Gastroesophageal sphincter (tissue), 3 donors: ENCODE measurements around the gene OGFOD3.

Experiments used
- EP300 ChIP-seq: sonication (generic); formaldehyde crosslinking; IDR thresholded peaks from one replicate; pipeline ENCODE4 v1.6.1; 2017; ENCODE audit warnings: antibody characterized with exemption, mild to moderate bottlenecking
- POLR2A ChIP-seq, 2 donors: fragments of 450-650 bp; IDR thresholded peaks; one replicate each; pipeline ENCODE4 v1.6.1; 2017; ENCODE audit warnings: antibody characterized with exemption in 2 of 2, mild to moderate bottlenecking in 2 of 2, moderate library complexity in 1 of 2
- POLR2AphosphoS5 ChIP-seq: sonication (generic); formaldehyde crosslinking; IDR thresholded peaks from one replicate; pipeline ENCODE4 v1.6.1; 2017; ENCODE audit warnings: antibody characterized with exemption
- TF ChIP-seq, protein P1 (sequence below), 4 experiments: fragments of 200-600 bp in 2 of 4; fragments of 450-650 bp in 2 of 4; sonication (generic) in 1 of 4; IDR thresholded peaks; one replicate each; pipeline ENCODE4 v1.5.1; 2017 to 2019; ENCODE audit warnings: antibody characterized with exemption in 4 of 4, mild to moderate bottlenecking in 2 of 4, moderate library complexity in 2 of 4

DNA sequence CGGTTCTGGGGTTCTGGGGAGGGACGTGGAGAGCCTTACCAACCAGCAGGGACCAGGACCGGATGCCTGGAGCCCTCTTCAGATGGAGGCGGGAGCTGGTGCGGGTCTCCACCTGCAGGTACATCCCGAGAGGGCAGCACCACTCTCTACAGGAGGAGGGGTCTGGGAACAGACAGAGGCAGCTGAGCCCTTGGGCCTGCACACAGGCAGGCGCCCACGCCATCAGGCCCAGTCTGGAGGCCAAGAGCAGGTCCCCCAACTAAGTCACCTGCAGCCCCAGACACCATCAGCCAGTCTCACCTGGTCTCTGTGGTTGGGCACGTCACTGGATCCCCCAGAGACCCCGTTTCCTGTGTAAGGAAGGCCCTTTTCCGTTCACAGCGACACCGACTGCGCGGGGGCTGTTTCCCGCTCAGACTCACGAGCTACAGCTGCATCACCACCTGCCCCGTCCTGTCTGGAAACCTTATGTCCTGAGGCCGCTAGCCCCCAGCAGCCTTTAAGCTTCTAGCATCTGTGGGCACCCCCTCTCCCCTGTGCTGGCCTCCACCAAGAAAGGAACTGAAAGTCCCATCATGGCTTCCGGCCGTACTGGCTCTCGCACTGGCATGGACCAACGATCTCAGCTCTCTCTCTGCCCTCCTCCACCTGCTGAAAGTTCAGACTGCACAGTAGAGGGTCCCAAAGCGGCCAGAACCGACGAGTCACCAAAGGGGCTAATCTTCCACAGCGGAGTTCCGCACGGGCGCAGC lies 30.9 kb upstream of the OGFOD3 start:
- TF ChIP-seq, protein P1, sequence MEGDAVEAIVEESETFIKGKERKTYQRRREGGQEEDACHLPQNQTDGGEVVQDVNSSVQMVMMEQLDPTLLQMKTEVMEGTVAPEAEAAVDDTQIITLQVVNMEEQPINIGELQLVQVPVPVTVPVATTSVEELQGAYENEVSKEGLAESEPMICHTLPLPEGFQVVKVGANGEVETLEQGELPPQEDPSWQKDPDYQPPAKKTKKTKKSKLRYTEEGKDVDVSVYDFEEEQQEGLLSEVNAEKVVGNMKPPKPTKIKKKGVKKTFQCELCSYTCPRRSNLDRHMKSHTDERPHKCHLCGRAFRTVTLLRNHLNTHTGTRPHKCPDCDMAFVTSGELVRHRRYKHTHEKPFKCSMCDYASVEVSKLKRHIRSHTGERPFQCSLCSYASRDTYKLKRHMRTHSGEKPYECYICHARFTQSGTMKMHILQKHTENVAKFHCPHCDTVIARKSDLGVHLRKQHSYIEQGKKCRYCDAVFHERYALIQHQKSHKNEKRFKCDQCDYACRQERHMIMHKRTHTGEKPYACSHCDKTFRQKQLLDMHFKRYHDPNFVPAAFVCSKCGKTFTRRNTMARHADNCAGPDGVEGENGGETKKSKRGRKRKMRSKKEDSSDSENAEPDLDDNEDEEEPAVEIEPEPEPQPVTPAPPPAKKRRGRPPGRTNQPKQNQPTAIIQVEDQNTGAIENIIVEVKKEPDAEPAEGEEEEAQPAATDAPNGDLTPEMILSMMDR (IDR thresholded peaks at IDR 0.05): no peak
- no peak for TF ChIP-seq EP300
- TF ChIP-seq POLR2AphosphoS5: no peak
- no peak for TF ChIP-seq POLR2A (IDR thresholded peaks at IDR 0.05)
